HEK293T (cell line): ENCODE results near the gene MKX.

ENCODE experiments used
- ARNT ChIP-seq: fragments of 450-650 bp; IDR thresholded peaks from 2 replicates; pipeline ENCODE4 v1.6.1; 2017; ENCODE audit warnings: mild to moderate bottlenecking
- BHLHE40 ChIP-seq: fragments of 450-650 bp; IDR thresholded peaks from 2 replicates; pipeline ENCODE4 v1.6.1; 2016; ENCODE audit warnings: mild to moderate bottlenecking, moderate library complexity, borderline replicate concordance
- CTBP1 ChIP-seq: fragments of 450-650 bp; IDR thresholded peaks from 2 replicates; pipeline ENCODE4 v1.6.1; 2016; ENCODE audit warnings: borderline replicate concordance
- ELF4 ChIP-seq: fragments of 450-650 bp; IDR thresholded peaks from 2 replicates; pipeline ENCODE4 v1.6.1; 2017; ENCODE audit warnings: antibody characterized with exemption
- FOXA1 ChIP-seq: fragments of 450-650 bp; IDR thresholded peaks from 2 replicates; pipeline ENCODE4 v1.6.1; 2016; ENCODE audit warnings: mild to moderate bottlenecking
- FOXK2 ChIP-seq: fragments of 450-650 bp; IDR thresholded peaks from 2 replicates; pipeline ENCODE4 v1.6.1; 2016; ENCODE audit warnings: mild to moderate bottlenecking
- FOXM1 ChIP-seq: fragments of 450-650 bp; IDR thresholded peaks from 2 replicates; pipeline ENCODE4 v1.6.1; 2017; ENCODE audit warnings: mild to moderate bottlenecking, borderline replicate concordance
- HDGF ChIP-seq: fragments of 450-650 bp; IDR thresholded peaks from 2 replicates; pipeline ENCODE4 v1.6.1; 2017; ENCODE audit warnings: antibody characterized with exemption, borderline replicate concordance
- LEF1 ChIP-seq: fragments of 450-650 bp; IDR thresholded peaks from 2 replicates; pipeline ENCODE4 v1.6.1; 2017; ENCODE audit warnings: mild to moderate bottlenecking, borderline replicate concordance
- SP1 ChIP-seq: fragments of 450-650 bp; IDR thresholded peaks from 2 replicates; pipeline ENCODE4 v1.6.1; 2017
- SUZ12 ChIP-seq: fragments of 450-650 bp; IDR thresholded peaks from 2 replicates; pipeline ENCODE4 v1.6.1; 2016; ENCODE audit warnings: mild to moderate bottlenecking
- TARDBP ChIP-seq: fragments of 450-650 bp; IDR thresholded peaks from 2 replicates; pipeline ENCODE4 v1.6.1; 2016
- ZNF384 ChIP-seq: fragments of 450-650 bp; IDR thresholded peaks from 2 replicates; pipeline ENCODE4 v1.6.1; 2016

DNA sequence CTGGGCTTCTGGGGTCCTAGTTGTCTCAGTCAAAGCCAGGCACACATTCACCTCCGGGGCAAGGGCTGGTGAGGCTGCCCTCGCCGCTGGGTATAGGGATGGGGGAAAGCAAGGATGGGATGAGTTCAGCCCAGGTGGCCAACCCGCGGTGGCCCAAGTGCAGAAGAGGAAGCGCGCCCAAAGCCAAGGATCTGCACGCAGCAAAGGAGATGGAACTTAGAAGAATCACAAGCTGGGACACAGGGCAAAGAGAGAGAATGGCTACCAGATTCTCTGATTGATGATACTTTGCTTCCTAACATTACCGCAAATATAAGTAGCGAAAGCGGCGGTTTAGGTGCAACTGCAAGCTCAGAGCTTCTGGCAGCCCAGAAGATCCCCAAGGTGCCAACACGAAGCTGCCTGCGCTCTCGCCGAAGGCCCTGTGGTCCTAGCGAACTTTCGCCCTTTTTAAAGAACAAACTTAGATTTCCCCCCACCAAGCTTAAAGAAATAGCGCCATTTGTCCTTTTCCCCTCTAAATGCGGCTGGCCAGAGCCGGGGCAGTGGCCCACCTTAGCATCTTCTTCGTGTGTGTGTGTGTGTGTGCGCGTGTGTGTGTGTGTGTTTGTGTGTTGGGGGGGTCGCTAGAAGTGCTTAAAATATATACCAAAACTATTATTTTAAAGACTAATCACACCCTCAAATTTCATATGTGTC is 927 bp upstream of the MKX start:
- TF ChIP-seq FOXK2 (no peak), CTBP1 (no peak), FOXA1 (no peak), SP1 (no peak), SUZ12 (no peak), ZNF384 (no peak), BHLHE40 (no peak), FOXM1 (no peak), ELF4 (no peak), ARNT (no peak), HDGF (no peak), LEF1 (no peak), TARDBP (no peak)
